Measurements from ENCODE around the gene DGKB. TPM values are rescaled to one million over a fixed set of nuclear protein-coding genes. Genes with fewer than 3 reads are reported as not detected.

The DGKB gene
- total RNA-seq, 1 experiment from 2014 or later, result not detected

GRCh38 chr7:14687241-14687640, 215.3 kb downstream of the DGKB start:
- no peak overlapping the region for H3K27ac ChIP-seq (ENCODE audit: low read depth, low read length, poor library complexity, severe bottlenecking)
- no peak for DNase-seq (ENCODE audit: low spot score)
- intact Hi-C loops (cut with micrococcal nuclease; ENCODE audit: unreplicated experiment), result loop anchor here (5.0 kb wide), 1 partner anchor 835 kb away; no protein-coding TSS in a partner anchor
- no peaks in the 10 kb centered on the region for H3K36me3 ChIP-seq (ENCODE audit: insufficient read depth, low read length, poor library complexity, severe bottlenecking)
- H3K27me3 ChIP-seq (replicated peaks; ENCODE audit: insufficient read depth, low read depth, low read length, poor library complexity), result no peaks in the 10 kb centered on the region
- TF ChIP-seq CTCF (conservative IDR thresholded peaks at IDR 0.05; ENCODE audit: low read depth, low read length), result no peak
- no peak for TF ChIP-seq EZH2 (IDR thresholded peaks at IDR 0.05; ENCODE audit: borderline replicate concordance, low read depth, low read length, poor library complexity, severe bottlenecking)
- H3K9me3 ChIP-seq (ENCODE audit: low read depth, low read length, poor library complexity, severe bottlenecking), result no peaks in the 10 kb centered on the region
- no TSS peak for BruUV-seq (replicated peaks)
- H3K4me1 ChIP-seq (ENCODE audit: insufficient read depth, low read length, poor library complexity, severe bottlenecking), result peaks cover 4% of the 10 kb centered on the region
- CTCF ChIA-PET, result no interaction called here
- POLR2A ChIA-PET (ENCODE audit: low non-redundant PET), result no interaction called here
- H3K4me3 ChIP-seq (ENCODE audit: low read depth, low read length, poor library complexity, severe bottlenecking), result no peak overlapping the region

GRCh38 chr7:14685167-14685566, 217.4 kb downstream of the DGKB start:
- CTCF ChIA-PET, result no interaction called here

GRCh38 chr7:14682910-14683465, 219.6 kb downstream of the DGKB start:
- H3K36me3 ChIP-seq (ENCODE audit: insufficient read depth, low read length, poor library complexity, severe bottlenecking), result no peaks in the 10 kb centered on the region
- H3K27me3 ChIP-seq (replicated peaks; ENCODE audit: insufficient read depth, low read depth, low read length, poor library complexity), result no peaks in the 10 kb centered on the region
- intact Hi-C loops (cut with micrococcal nuclease; ENCODE audit: unreplicated experiment), result no loop called here
- TF ChIP-seq EZH2 (IDR thresholded peaks at IDR 0.05; ENCODE audit: borderline replicate concordance, low read depth, low read length, poor library complexity, severe bottlenecking), result no peak
- no peak for TF ChIP-seq CTCF (conservative IDR thresholded peaks at IDR 0.05; ENCODE audit: low read depth, low read length)
- no peaks in the 10 kb centered on the region for H3K9me3 ChIP-seq (ENCODE audit: low read depth, low read length, poor library complexity, severe bottlenecking)
- H3K27ac ChIP-seq (ENCODE audit: low read depth, low read length, poor library complexity, severe bottlenecking), result no peak overlapping the region
- CTCF ChIA-PET, result no interaction called here
- BruUV-seq (replicated peaks), result no TSS peak
- POLR2A ChIA-PET (ENCODE audit: low non-redundant PET), result no interaction called here
- H3K4me3 ChIP-seq (ENCODE audit: low read depth, low read length, poor library complexity, severe bottlenecking), result no peak overlapping the region
- H3K4me1 ChIP-seq (ENCODE audit: insufficient read depth, low read length, poor library complexity, severe bottlenecking), result no peaks in the 10 kb centered on the region
- peak; percentile 15 for DNase-seq (ENCODE audit: low spot score)

More at GRCh38 chr7:14685167-14685566, 217.4 kb downstream of the DGKB start:
- no peak for TF ChIP-seq EZH2 (IDR thresholded peaks at IDR 0.05; ENCODE audit: borderline replicate concordance, low read depth, low read length, poor library complexity, severe bottlenecking)
- TF ChIP-seq CTCF (conservative IDR thresholded peaks at IDR 0.05; ENCODE audit: low read depth, low read length), result no peak
- no peaks in the 10 kb centered on the region for H3K27me3 ChIP-seq (replicated peaks; ENCODE audit: insufficient read depth, low read depth, low read length, poor library complexity)
- DNase-seq (ENCODE audit: low spot score), result no peak
- no TSS peak for BruUV-seq (replicated peaks)
- no peaks in the 10 kb centered on the region for H3K36me3 ChIP-seq (ENCODE audit: insufficient read depth, low read length, poor library complexity, severe bottlenecking)
- peaks cover 4% of the 10 kb centered on the region for H3K4me1 ChIP-seq (ENCODE audit: insufficient read depth, low read length, poor library complexity, severe bottlenecking)
- intact Hi-C loops (cut with micrococcal nuclease; ENCODE audit: unreplicated experiment), result loop anchor here (5.0 kb wide), 1 partner anchor 833 kb away; no protein-coding TSS in a partner anchor
- H3K9me3 ChIP-seq (ENCODE audit: low read depth, low read length, poor library complexity, severe bottlenecking), result no peaks in the 10 kb centered on the region
- no peak overlapping the region for H3K27ac ChIP-seq (ENCODE audit: low read depth, low read length, poor library complexity, severe bottlenecking)
- POLR2A ChIA-PET (ENCODE audit: low non-redundant PET), result no interaction called here
- no peak overlapping the region for H3K4me3 ChIP-seq (ENCODE audit: low read depth, low read length, poor library complexity, severe bottlenecking)
